ENCODE measurements around the gene P2RY12.

DNA sequence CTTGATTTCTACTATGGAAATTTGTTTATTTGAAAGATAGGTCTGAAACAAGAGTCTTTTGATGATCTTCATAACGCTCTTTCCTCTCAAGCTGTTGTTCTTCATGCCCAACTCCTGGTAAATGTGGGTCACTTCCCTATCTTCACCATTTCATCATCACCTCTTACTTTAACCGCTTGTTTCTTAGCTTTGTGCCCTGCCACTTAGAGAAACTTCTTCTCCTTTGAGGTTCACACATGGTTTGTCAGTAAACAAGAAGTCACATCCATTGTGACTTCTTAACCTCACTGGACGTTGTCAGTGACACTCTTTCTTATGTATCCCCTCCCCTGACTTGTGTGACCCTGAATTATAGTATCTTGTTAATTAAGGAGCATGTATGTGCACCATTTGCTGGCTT is 38.3 kb downstream of the P2RY12 start:
- TF ChIP-seq, protein P1, sequence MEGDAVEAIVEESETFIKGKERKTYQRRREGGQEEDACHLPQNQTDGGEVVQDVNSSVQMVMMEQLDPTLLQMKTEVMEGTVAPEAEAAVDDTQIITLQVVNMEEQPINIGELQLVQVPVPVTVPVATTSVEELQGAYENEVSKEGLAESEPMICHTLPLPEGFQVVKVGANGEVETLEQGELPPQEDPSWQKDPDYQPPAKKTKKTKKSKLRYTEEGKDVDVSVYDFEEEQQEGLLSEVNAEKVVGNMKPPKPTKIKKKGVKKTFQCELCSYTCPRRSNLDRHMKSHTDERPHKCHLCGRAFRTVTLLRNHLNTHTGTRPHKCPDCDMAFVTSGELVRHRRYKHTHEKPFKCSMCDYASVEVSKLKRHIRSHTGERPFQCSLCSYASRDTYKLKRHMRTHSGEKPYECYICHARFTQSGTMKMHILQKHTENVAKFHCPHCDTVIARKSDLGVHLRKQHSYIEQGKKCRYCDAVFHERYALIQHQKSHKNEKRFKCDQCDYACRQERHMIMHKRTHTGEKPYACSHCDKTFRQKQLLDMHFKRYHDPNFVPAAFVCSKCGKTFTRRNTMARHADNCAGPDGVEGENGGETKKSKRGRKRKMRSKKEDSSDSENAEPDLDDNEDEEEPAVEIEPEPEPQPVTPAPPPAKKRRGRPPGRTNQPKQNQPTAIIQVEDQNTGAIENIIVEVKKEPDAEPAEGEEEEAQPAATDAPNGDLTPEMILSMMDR (IDR thresholded peaks at IDR 0.05 in 4 of 5, conservative IDR thresholded peaks at IDR 0.05 in 1 of 5), result no peak
- no peak for TF ChIP-seq POLR2A (IDR thresholded peaks at IDR 0.05)
